Measurements from ENCODE around the gene SPNS2. TPM values are rescaled to one million over a fixed set of nuclear protein-coding genes. Genes with fewer than 3 reads are reported as not detected.

The SPNS2 gene
- total RNA-seq, 1 experiment from 2014 or later = not detected

- Mint-ChIP-seq H3K36me3 (ENCODE audit: insufficient read depth, unreplicated experiment) (no peaks in the 10 kb centered on the region), H3K4me3 (ENCODE audit: unreplicated experiment) (no peak overlapping the region), H3K27ac (ENCODE audit: low read depth, unreplicated experiment) (no peak overlapping the region), H3K9me3 (ENCODE audit: unreplicated experiment) (no peaks in the 10 kb centered on the region), H3K27me3 (ENCODE audit: insufficient read depth, unreplicated experiment) (peaks cover 76% of the 10 kb centered on the region), H3K4me1 (ENCODE audit: insufficient read depth, unreplicated experiment) (no peaks in the 10 kb centered on the region)
- ChIA-PET CTCF (no interaction called here), POLR2A (no interaction called here)
- no peak for TF ChIP-seq CTCF (IDR thresholded peaks at IDR 0.05; ENCODE audit: unreplicated experiment)
- no peak for DNase-seq (ENCODE audit: unreplicated experiment)
- intact Hi-C loops (cut with micrococcal nuclease) = no loop called here
- no TSS peak for BruUV-seq (replicated peaks)
Measured at GRCh38 chr17:4586043-4586442, 87.4 kb downstream of the SPNS2 start.

GRCh38 chr17:4587195-4587594 lies 88.5 kb downstream of the SPNS2 start:
- H3K9me3 Mint-ChIP-seq (ENCODE audit: unreplicated experiment) = no peaks in the 10 kb centered on the region
- no peaks in the 10 kb centered on the region for H3K4me1 Mint-ChIP-seq (ENCODE audit: insufficient read depth, unreplicated experiment)
- intact Hi-C loops (cut with micrococcal nuclease) = no loop called here
- no peak for DNase-seq (ENCODE audit: unreplicated experiment)
- peaks cover 68% of the 10 kb centered on the region for H3K27me3 Mint-ChIP-seq (ENCODE audit: insufficient read depth, unreplicated experiment)
- CTCF ChIA-PET = interaction anchor here (0.5 to 0.8 kb wide), 2 partner anchors 17 to 1252 kb away, joined by 3 to 4 read pairs; no protein-coding TSS in a partner anchor
- POLR2A ChIA-PET = no interaction called here
- H3K4me3 Mint-ChIP-seq (ENCODE audit: unreplicated experiment) = no peak overlapping the region
- BruUV-seq (replicated peaks) = no TSS peak
- no peaks in the 10 kb centered on the region for H3K36me3 Mint-ChIP-seq (ENCODE audit: insufficient read depth, unreplicated experiment)
- no peak for TF ChIP-seq CTCF (IDR thresholded peaks at IDR 0.05; ENCODE audit: unreplicated experiment)
- no peak overlapping the region for H3K27ac Mint-ChIP-seq (ENCODE audit: low read depth, unreplicated experiment)

- Mint-ChIP-seq H3K4me1 (ENCODE audit: insufficient read depth, unreplicated experiment) (no peaks in the 10 kb centered on the region), H3K9me3 (ENCODE audit: unreplicated experiment) (no peaks in the 10 kb centered on the region), H3K27ac (ENCODE audit: low read depth, unreplicated experiment) (no peak overlapping the region), H3K27me3 (ENCODE audit: insufficient read depth, unreplicated experiment) (peaks cover 62% of the 10 kb centered on the region), H3K4me3 (ENCODE audit: unreplicated experiment) (no peak overlapping the region), H3K36me3 (ENCODE audit: insufficient read depth, unreplicated experiment) (no peaks in the 10 kb centered on the region)
- no TSS peak for BruUV-seq (replicated peaks)
- ChIA-PET CTCF (no interaction called here), POLR2A (no interaction called here)
- no peak for DNase-seq (ENCODE audit: unreplicated experiment)
- no peak for TF ChIP-seq CTCF (IDR thresholded peaks at IDR 0.05; ENCODE audit: unreplicated experiment)
- intact Hi-C loops (cut with micrococcal nuclease) = no loop called here
Measured at GRCh38 chr17:4587803-4588202, 89.1 kb downstream of the SPNS2 start.

- intact Hi-C loops (cut with micrococcal nuclease) = no loop called here
- Mint-ChIP-seq H3K27me3 (ENCODE audit: insufficient read depth, unreplicated experiment) (peaks cover 56% of the 10 kb centered on the region), H3K27ac (ENCODE audit: low read depth, unreplicated experiment) (no peak overlapping the region), H3K36me3 (ENCODE audit: insufficient read depth, unreplicated experiment) (no peaks in the 10 kb centered on the region), H3K4me3 (ENCODE audit: unreplicated experiment) (no peak overlapping the region), H3K9me3 (ENCODE audit: unreplicated experiment) (no peaks in the 10 kb centered on the region), H3K4me1 (ENCODE audit: insufficient read depth, unreplicated experiment) (no peaks in the 10 kb centered on the region)
- CTCF ChIA-PET = no interaction called here
- BruUV-seq (replicated peaks) = no TSS peak
- TF ChIP-seq CTCF (IDR thresholded peaks at IDR 0.05; ENCODE audit: unreplicated experiment) = no peak
- POLR2A ChIA-PET = no interaction called here
- no peak for DNase-seq (ENCODE audit: unreplicated experiment)
Measured at GRCh38 chr17:4588391-4588790, 89.7 kb downstream of the SPNS2 start.

Other genes starting within 250 kb of the SPNS2 start
- 34.9 and 42.8 TPM in 2 replicates for gene ANKFY1, start 234.9 kb upstream of the SPNS2 start, total RNA-seq (2022)
- gene UBE2G1, start 132.2 kb upstream of the SPNS2 start, total RNA-seq (2022) = 65.1 and 78.5 TPM in 2 replicates
- gene SPNS3, start 64.9 kb upstream of the SPNS2 start, total RNA-seq (2022) = not detected in 2 replicates
- 78.3 and 123 TPM in 2 replicates for gene MYBBP1A, start 56.5 kb downstream of the SPNS2 start, total RNA-seq (2022)
- gene GGT6, start 61.7 kb downstream of the SPNS2 start, total RNA-seq (2022) = not detected in 2 replicates
- not detected in 2 replicates for gene SMTNL2, start 85.6 kb downstream of the SPNS2 start, total RNA-seq (2022)
- not detected in 2 replicates for gene ALOX15, start 142.8 kb downstream of the SPNS2 start, total RNA-seq (2022)
- 63.9 and 74.8 TPM in 2 replicates for gene PELP1, start 205.3 kb downstream of the SPNS2 start, total RNA-seq (2022)
- 20.7 and 25.1 TPM in 2 replicates for gene ARRB2, start 211.8 kb downstream of the SPNS2 start, total RNA-seq (2022)
- 15.2 and 15.8 TPM in 2 replicates for gene MED11, start 232.5 kb downstream of the SPNS2 start, total RNA-seq (2022)
- gene ZMYND15, start 241.0 kb downstream of the SPNS2 start, total RNA-seq (2022) = 1.3 and 1.8 TPM in 2 replicates
- gene CXCL16, start 241.0 kb downstream of the SPNS2 start, total RNA-seq (2022) = 16.7 and 20.6 TPM in 2 replicates